ENCODE measurements around the gene RSPO3.

DNA sequence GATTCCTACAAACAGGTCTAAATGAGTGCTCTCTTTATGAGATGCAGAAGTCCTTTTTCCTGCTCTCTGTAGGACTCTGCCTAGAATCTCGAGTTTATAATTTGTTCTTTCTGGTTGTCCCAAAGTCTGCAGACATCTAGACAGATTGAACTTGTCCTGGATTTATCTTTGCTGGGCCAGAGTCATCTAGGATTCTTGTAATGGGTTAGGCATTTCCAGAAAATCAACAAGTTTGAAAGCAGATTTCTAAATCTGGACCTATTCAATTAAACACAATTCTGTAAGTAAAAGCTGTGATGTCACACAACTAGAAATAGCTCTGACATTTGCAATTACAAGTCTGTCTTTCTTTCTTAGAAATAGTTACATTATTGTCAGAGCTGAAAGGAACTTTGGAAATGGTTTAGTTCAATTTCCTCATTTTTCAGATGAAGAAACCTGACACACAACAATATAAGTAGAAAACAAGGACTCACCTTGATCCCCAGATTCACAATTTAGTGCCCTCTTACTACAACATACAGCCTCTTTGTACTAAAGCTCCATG lies 4.2 kb upstream of the RSPO3 start:
- TF ChIP-seq ZNF384 (IDR thresholded peaks at IDR 0.05) (no peak), L3MBTL2 (conservative IDR thresholded peaks at IDR 0.05) (no peak), CTBP1 (IDR thresholded peaks at IDR 0.05; ENCODE audit: borderline replicate concordance) (no peak), SP1 (IDR thresholded peaks at IDR 0.05) (no peak), FOXM1 (IDR thresholded peaks at IDR 0.05; ENCODE audit: borderline replicate concordance) (no peak), ELF4 (IDR thresholded peaks at IDR 0.05) (no peak), FOXK2 (IDR thresholded peaks at IDR 0.05) (no peak), BHLHE40 (IDR thresholded peaks at IDR 0.05; ENCODE audit: borderline replicate concordance) (no peak), FOXA1 (IDR thresholded peaks at IDR 0.05) (no peak), LEF1 (IDR thresholded peaks at IDR 0.05; ENCODE audit: borderline replicate concordance) (no peak)
- TF ChIP-seq, protein P1, sequence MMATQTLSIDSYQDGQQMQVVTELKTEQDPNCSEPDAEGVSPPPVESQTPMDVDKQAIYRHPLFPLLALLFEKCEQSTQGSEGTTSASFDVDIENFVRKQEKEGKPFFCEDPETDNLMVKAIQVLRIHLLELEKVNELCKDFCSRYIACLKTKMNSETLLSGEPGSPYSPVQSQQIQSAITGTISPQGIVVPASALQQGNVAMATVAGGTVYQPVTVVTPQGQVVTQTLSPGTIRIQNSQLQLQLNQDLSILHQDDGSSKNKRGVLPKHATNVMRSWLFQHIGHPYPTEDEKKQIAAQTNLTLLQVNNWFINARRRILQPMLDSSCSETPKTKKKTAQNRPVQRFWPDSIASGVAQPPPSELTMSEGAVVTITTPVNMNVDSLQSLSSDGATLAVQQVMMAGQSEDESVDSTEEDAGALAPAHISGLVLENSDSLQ (IDR thresholded peaks at IDR 0.05), result no peak

Measured in HEK293T (cell line).